CD14-positive monocyte (primary cell): ENCODE results near the gene TSHZ1. TPM values are rescaled to one million over a fixed set of nuclear protein-coding genes. Genes with fewer than 3 reads are reported as not detected.
A peak's percentile ranks its signal among the peaks of the same experiment; 100 is the strongest.

Experiments
- DNase-seq, 3 donors: peaks; one replicate each; pipeline ENCODE4 v3.0.0-alpha.2; 2011 to 2022
- H2AFZ ChIP-seq: 2 replicates; pipeline ENCODE4 v1.6.0; 2012; ENCODE audit warnings: mild to moderate bottlenecking, low read depth, low read length, inconsistent platforms; ENCODE audit not compliant: insufficient read depth, poor library complexity, severe bottlenecking
- H3K27ac ChIP-seq, 2 donors: 1 replicate in 1 of 2; 2 replicates in 1 of 2; pipeline ENCODE4 v1.5.1; 2012 to 2013; ENCODE audit warnings: low read length in 2 of 2, control low read depth in 1 of 2, inconsistent platforms in 1 of 2, low read depth in 1 of 2, mild to moderate bottlenecking in 1 of 2
- H3K27me3 ChIP-seq, 2 donors: one replicate each; pipeline versions ENCODE4 v1.6.0 to v1.6.1; 2011 to 2013; ENCODE audit warnings: low read length in 2 of 2; ENCODE audit not compliant: control insufficient read depth in 2 of 2, insufficient read depth in 2 of 2
- H3K36me3 ChIP-seq, 2 donors: replicated peaks in 1 of 2; 1 replicate in 1 of 2; 2 replicates in 1 of 2; pipeline versions ENCODE4 v1.5.1 to v1.6.1; 2012 to 2013; ENCODE audit warnings: low read length in 2 of 2, control low read depth in 1 of 2, inconsistent platforms in 1 of 2, mild to moderate bottlenecking in 1 of 2; ENCODE audit not compliant: insufficient read depth in 2 of 2, control insufficient read depth in 1 of 2
- H3K4me1 ChIP-seq, 2 donors: 1 replicate in 1 of 2; 2 replicates in 1 of 2; pipeline versions ENCODE4 v1.5.1 to v1.6.1; 2012 to 2013; ENCODE audit warnings: low read length in 2 of 2, control low read depth in 1 of 2, inconsistent platforms in 1 of 2, mild to moderate bottlenecking in 1 of 2, moderate library complexity in 1 of 2; ENCODE audit not compliant: insufficient read depth in 2 of 2, control insufficient read depth in 1 of 2
- H3K4me2 ChIP-seq: replicated peaks from 2 replicates; pipeline ENCODE3; 2012; ENCODE audit warnings: low read length, moderate library complexity, mild to moderate bottlenecking; ENCODE audit not compliant: poor library complexity, severe bottlenecking; ENCODE audit errors: extremely low read depth
- H3K4me3 ChIP-seq, 3 experiments: fragments of 200-600 bp in 1 of 3; sonication (generic) in 1 of 3; replicated peaks in 1 of 3; 1 replicate in 2 of 3; 2 replicates in 1 of 3; pipeline ENCODE4 v1.5.1; 2011 to 2013; ENCODE audit warnings: low read length in 3 of 3, mild to moderate bottlenecking in 3 of 3, control low read depth in 2 of 3, low read depth in 2 of 3, inconsistent platforms in 1 of 3, moderate library complexity in 1 of 3
- H3K79me2 ChIP-seq: 2 replicates; pipeline ENCODE4 v1.6.0; 2012; ENCODE audit warnings: mild to moderate bottlenecking, control low read depth, inconsistent platforms, low read length, moderate library complexity; ENCODE audit not compliant: insufficient read depth
- H3K9ac ChIP-seq: 2 replicates; pipeline ENCODE4 v1.6.0; 2017; ENCODE audit warnings: low read length, mild to moderate bottlenecking; ENCODE audit not compliant: insufficient read depth, poor library complexity, severe bottlenecking
- H3K9me3 ChIP-seq, 2 donors: replicated peaks in 1 of 2; 1 replicate in 1 of 2; 2 replicates in 1 of 2; pipeline versions ENCODE4 v1.5.1 to v1.6.1; 2012 to 2013; ENCODE audit warnings: low read length in 2 of 2, control low read depth in 1 of 2; ENCODE audit not compliant: control insufficient read depth in 1 of 2, insufficient read depth in 1 of 2
- H4K20me1 ChIP-seq: 2 replicates; pipeline ENCODE4 v1.6.0; 2012; ENCODE audit warnings: mild to moderate bottlenecking, low read length, control low read depth, moderate library complexity; ENCODE audit not compliant: insufficient read depth
- H3K27ac Mint-ChIP-seq, 7 donors: one replicate each; pipeline ENCODE4 v1.8.0; 2020; ENCODE audit warnings: mild to moderate bottlenecking in 7 of 7, mixed read lengths in 7 of 7, moderate library complexity in 6 of 7, inconsistent platforms in 2 of 7
- H3K27me3 Mint-ChIP-seq, 3 donors: one replicate each; pipeline ENCODE4 v1.8.0; 2021 to 2022; ENCODE audit warnings: low read depth in 3 of 3, mild to moderate bottlenecking in 3 of 3, mixed read lengths in 3 of 3, moderate library complexity in 3 of 3, inconsistent platforms in 1 of 3
- H3K36me3 Mint-ChIP-seq, 2 donors: one replicate each; pipeline ENCODE4 v1.8.0; 2020; ENCODE audit warnings: mixed read lengths in 2 of 2, inconsistent platforms in 1 of 2, mild to moderate bottlenecking in 1 of 2
- H3K4me1 Mint-ChIP-seq: one replicate; pipeline ENCODE4 v1.8.0; 2020; ENCODE audit warnings: mild to moderate bottlenecking, mixed read lengths
- H3K4me3 Mint-ChIP-seq, 2 donors: one replicate each; pipeline ENCODE4 v1.8.0; 2020; ENCODE audit warnings: mild to moderate bottlenecking in 2 of 2, mixed read lengths in 2 of 2, moderate library complexity in 1 of 2
- H3K9me3 Mint-ChIP-seq, 7 donors: one replicate each; pipeline ENCODE4 v1.8.0; 2020 to 2022; ENCODE audit warnings: mixed read lengths in 7 of 7, mild to moderate bottlenecking in 6 of 7, moderate library complexity in 6 of 7, inconsistent platforms in 2 of 7
- WGBS: methylation state at CpG from one replicate; pipeline ENCODE4 v1.1.5; 2013; ENCODE audit warnings: missing lambda C conversion rate; ENCODE audit not compliant: insufficient coverage; 5-methylcytosine and 5-hydroxymethylcytosine counted together
- intact Hi-C, 2 donors: fragments of 100-400 bp; cut with micrococcal nuclease; formaldehyde crosslinking; loops; one replicate each; pipeline versions ENCODE4 v1.15.0 to v1.15.1; 2023
- polyA plus RNA-seq, 3 donors: library from polyadenylated mRNA; depleted of rRNA in 1 of 3; unstranded in 2 of 3; stranded (reverse) in 1 of 3; fragments of 300-500 nt in 2 of 3; fragments of >200 nt in 1 of 3; fragmentation: Illumina TruSeq in 2 of 3; gene quantifications; 1 replicate in 2 of 3; 2 replicates in 1 of 3; pipeline ENCODE4 v1.2.3, GENCODE V29; 2012 to 2021
- TF ChIP-seq, protein P1 (sequence below): fragments of 200-600 bp; IDR thresholded peaks from one replicate; pipeline ENCODE4 v1.8.0; 2022; ENCODE audit warnings: antibody characterized with exemption, mild to moderate bottlenecking

Gene TSHZ1
- polyA plus RNA-seq, 3 donors = 0.76 to 3.3 (median 1.4) TPM

DNA sequence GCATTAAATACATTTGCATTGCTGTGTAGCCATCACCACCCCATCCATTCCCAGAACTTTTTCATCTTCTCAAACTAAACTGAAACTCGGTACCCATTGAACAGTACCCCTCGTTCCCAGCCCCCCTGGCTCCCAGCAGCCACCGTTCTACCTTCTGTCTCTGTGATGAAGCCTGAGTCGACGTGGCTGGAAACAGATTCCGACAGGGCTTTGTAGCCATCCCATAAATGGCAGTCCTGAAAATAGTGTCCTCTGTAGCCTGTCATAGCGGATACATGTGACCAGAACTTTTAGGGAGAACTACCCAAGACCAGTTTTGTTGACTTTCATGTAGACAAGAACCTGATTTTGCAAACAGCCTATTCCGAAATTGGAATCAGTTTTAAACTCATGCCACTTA, 59.1 kb downstream of the TSHZ1 start:
- Mint-ChIP-seq H3K4me3 (no peak overlapping the region), H3K27ac (peak overlapping the region in 1 of 7 donors; percentile 57), H3K36me3 (peaks cover 0 to 8% of the 10 kb centered on the region in 2 donors), H3K9me3 (no peaks in the 10 kb centered on the region), H3K4me1 (peaks cover 13% of the 10 kb centered on the region), H3K27me3 (peaks cover 0 to 3% (median 0%) of the 10 kb centered on the region in 3 donors)
- no peak overlapping the region for H3K4me2 ChIP-seq
- H3K79me2 ChIP-seq = peaks cover 10% of the 10 kb centered on the region
- H3K9ac ChIP-seq = no peak overlapping the region
- no peaks in the 10 kb centered on the region for H3K27me3 ChIP-seq
- no peak overlapping the region for H3K27ac ChIP-seq
- no peak overlapping the region for H2AFZ ChIP-seq
- intact Hi-C loops = no loop called here
- DNase-seq = no peak
- WGBS = 96% methylated on average over 7 of the region's 8 CpGs
- H4K20me1 ChIP-seq = peaks cover 51% of the 10 kb centered on the region
- H3K4me3 ChIP-seq = no peak overlapping the region
- no peaks in the 10 kb centered on the region for H3K9me3 ChIP-seq
- TF ChIP-seq, protein P1, sequence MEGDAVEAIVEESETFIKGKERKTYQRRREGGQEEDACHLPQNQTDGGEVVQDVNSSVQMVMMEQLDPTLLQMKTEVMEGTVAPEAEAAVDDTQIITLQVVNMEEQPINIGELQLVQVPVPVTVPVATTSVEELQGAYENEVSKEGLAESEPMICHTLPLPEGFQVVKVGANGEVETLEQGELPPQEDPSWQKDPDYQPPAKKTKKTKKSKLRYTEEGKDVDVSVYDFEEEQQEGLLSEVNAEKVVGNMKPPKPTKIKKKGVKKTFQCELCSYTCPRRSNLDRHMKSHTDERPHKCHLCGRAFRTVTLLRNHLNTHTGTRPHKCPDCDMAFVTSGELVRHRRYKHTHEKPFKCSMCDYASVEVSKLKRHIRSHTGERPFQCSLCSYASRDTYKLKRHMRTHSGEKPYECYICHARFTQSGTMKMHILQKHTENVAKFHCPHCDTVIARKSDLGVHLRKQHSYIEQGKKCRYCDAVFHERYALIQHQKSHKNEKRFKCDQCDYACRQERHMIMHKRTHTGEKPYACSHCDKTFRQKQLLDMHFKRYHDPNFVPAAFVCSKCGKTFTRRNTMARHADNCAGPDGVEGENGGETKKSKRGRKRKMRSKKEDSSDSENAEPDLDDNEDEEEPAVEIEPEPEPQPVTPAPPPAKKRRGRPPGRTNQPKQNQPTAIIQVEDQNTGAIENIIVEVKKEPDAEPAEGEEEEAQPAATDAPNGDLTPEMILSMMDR = no peak
- no peaks in the 10 kb centered on the region for H3K36me3 ChIP-seq
- peaks cover 7 to 13% of the 10 kb centered on the region in 2 donors for H3K4me1 ChIP-seq

DNA sequence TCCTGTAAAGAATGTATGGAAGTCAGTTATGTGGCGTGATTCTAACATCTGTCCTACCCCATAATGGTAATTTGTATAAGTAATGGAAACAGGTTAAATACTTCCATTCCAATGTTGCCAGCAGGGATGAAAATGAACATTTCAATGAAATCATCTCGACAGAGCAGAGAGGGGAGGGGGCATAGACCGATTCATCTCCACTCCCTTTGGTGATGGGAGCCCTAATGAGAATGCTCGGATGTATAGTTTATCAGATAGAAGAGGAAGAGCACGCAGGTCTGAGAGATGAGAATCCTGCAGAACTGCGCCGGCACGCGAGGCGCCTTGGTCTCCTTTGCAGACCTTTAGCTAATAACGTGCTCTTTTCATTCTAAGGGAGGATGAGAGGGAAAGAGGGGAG, 61.4 kb downstream of the TSHZ1 start:
- no peaks in the 10 kb centered on the region for H3K9me3 Mint-ChIP-seq

More for the DNA sequence above, 61.4 kb downstream of the TSHZ1 start:
- WGBS = 99% methylated on average over 10 of the region's 11 CpGs
- TF ChIP-seq, protein P1 = no peak
- Mint-ChIP-seq H3K4me3 (no peak overlapping the region), H3K36me3 (peaks cover 0 to 8% of the 10 kb centered on the region in 2 donors), H3K27ac (peak overlapping the region in 1 of 7 donors; percentile 23), H3K4me1 (peaks cover 20% of the 10 kb centered on the region), H3K27me3 (peaks cover 0 to 3% (median 0%) of the 10 kb centered on the region in 3 donors)
- intact Hi-C loops = no loop called here
- Histone ChIP-seq H3K36me3 (no peaks in the 10 kb centered on the region), H3K9me3 (no peaks in the 10 kb centered on the region), H3K27me3 (no peaks in the 10 kb centered on the region), H3K4me3 (no peak overlapping the region), H3K4me1 (peaks cover 7 to 18% of the 10 kb centered on the region in 2 donors), H4K20me1 (peaks cover 62% of the 10 kb centered on the region), H3K79me2 (peaks cover 10% of the 10 kb centered on the region), H3K4me2 (no peak overlapping the region), H3K9ac (no peak overlapping the region), H3K27ac (no peak overlapping the region), H2AFZ (no peak overlapping the region)
- no peak for DNase-seq
